HCEC 1CT (cell line): ENCODE data around the gene HTR7.
A peak's percentile ranks its signal among the peaks of the same experiment; 100 is the strongest.

ENCODE experiments used
- DNase-seq: peaks from one replicate; pipeline ENCODE4 v3.0.0-alpha.2; 2017

Gene HTR7

DNA sequence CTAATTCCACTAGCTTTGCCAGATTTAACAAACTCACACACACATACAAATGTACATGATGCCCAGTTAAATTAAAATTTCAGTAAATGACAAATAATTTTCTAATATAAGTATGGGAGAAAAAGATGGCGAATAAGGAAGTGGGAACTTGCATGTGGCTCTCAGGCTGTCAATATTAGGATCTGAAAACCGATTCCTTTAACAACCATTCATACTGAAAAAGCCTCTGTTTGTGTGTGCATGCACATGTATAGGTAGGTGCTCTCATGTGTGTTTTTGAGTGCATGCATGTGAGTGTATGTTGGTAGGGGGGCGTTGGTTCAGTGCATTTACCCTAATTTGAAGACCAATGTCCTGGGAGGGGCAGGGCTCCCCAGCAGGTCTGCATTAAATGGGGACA is 125.3 kb downstream of the HTR7 start:
- no peak for DNase-seq

DNA sequence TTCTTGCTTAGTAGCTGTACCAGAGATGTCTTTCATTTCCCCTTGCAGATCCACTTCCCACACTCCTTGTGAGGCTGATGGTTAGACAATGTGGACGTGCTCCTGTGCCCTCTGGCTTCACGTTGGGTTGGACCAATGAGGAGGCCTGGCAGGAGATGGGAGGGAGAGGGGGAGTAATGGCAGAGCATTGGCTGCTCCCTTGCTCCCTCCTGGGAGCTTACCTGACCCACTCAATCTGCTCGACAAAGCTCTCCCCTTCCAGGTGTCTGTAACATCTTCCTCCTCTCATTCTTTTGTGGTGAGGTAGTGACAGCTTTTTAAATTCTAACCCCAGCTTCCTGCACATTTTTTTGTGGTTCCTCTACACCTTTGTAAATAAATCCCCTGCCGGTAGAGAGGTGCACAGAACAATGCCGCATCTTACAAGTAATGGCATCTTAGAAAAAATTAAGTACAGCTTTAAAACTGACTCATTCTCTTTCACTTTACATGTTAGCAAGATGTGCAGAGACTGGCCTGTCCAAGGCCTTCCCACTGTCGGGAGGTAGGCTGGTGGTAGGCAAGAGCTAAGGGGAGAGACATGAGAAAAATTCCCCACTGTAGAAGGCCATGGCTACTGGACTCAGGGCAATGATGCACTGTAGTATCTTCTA is 134.3 kb downstream of the HTR7 start:
- DNase-seq = no peak

- DNase-seq = no peak
These were observed 135.0 kb downstream of the HTR7 start for GRCh38 chr10:90722832-90723231.

DNA sequence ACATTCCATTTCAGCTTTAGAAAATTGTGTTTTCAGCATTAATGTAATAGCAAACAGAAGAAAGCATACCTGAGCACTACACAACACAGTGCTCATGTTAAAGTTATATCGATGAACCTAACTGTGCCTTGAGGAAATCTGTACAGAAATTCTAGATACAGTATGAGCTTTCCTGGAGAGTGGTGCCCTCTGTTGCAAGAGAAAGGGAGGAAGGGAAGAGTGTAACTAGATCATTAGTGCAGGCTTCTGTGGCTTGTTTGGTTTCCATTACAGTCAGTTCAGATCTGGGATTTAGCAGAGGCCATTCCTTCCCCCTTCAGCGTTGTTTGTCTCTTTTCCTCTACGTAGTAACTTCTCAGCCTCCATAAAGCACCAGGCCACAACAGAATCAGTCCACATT is 139.7 kb downstream of the HTR7 start:
- DNase-seq = peak; percentile 25

GRCh38 chr10:90712529-90712928 is 145.3 kb downstream of the HTR7 start:
- DNase-seq = no peak

DNA sequence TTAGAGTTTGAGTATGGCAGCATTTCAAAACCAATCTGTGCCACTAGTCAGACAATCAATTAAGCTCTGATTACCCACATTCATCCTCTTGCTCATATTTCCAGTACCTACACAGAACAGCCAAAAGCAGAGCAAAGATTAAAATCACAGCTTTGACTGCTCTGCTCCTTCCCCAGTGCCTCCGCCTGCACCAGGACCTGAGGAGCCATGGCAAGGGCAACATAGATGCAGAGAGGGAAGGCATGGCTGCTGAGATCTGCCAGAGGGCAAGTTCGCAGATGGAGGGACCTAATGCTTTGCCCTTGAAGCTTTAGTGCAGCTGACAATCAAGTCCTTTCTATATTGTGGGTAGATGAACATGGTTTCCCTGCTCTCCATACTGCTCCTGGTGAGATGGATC is 148.1 kb downstream of the HTR7 start:
- DNase-seq = no peak

DNA sequence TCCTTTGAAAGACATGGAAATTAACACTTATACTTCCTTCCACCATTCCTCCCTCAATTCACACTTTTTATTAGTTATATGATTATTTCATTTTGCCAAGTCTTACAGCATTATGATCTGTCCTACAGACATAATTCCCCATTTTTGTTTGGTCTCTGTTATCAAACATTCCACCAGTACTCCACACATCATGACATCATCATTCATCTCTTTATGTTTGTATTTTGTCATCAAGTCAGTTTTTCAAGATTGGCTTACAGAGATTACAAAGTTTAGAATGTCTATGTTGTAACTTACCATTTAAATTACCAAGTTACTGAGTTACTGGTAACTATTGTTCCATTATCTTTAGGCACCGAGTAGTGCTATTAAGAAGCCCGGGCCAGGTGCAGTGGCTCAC is 150.2 kb downstream of the HTR7 start:
- no peak for DNase-seq

- DNase-seq = no peak
These were observed 156.4 kb downstream of the HTR7 start for GRCh38 chr10:90701428-90701827.

DNA sequence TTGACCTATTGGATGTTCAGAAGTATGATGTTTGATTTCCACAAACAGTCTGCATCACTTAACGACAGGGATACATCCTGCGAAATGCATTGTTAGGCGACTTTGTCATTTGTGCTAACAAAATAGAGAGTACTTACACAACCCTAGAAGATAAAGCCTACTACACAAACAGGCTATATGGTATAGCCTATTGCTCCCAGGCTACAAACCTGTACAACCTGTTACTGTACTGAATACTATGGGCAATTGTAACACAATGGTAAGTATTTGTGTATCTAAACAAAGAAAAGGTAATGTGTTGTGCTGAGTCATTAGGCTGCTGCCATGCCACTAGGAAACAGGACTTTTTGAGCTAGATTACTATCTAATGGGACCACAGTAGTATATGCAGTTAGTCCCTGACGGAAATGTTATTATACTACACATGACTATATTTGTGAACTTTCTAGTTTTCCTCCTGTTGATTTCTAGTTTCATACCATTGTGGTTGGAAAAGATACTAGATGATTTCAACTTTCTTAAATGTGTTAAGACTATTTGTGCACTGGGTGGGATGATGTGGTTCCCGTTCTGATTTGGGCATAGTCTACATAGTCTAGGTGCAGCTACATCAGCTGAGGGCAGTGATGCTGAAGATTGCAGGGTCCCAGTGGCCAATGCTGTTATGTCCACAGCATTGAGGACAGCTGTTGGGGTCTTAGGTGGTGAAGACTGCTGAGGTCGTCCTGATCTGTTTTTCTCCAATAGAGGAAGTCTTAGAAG is 161.7 kb downstream of the HTR7 start:
- no peak for DNase-seq
